Body of pancreas (tissue), 4 donors: ENCODE results near the gene METRNL.
"Not testable (repeated sequence)": the region's sequence is repeated elsewhere in the genome, so short reads cannot be mapped to it uniquely, and the experiment has no call there.

Source experiments
- CTCF ChIP-seq, 7 experiments: fragments of 450-650 bp in 4 of 7; fragments of 200-600 bp in 3 of 7; sonication (generic) in 3 of 7; IDR thresholded peaks; one replicate each; pipeline ENCODE4 v1.5.1; 2016 to 2019; ENCODE audit warnings: antibody characterized with exemption in 7 of 7
- POLR2A ChIP-seq, 3 donors: fragments of 450-650 bp; IDR thresholded peaks; one replicate each; pipeline ENCODE4 v1.6.1; 2016; ENCODE audit warnings: antibody characterized with exemption in 3 of 3, mild to moderate bottlenecking in 2 of 3

- TF ChIP-seq CTCF, POLR2A (IDR thresholded peaks at IDR 0.05): not testable (repeated sequence)
Observed at GRCh38 chr17:83038983-83039382, 40.4 kb upstream of the METRNL start.
